Suppressor macrophage treated with lipopolysaccharide for 4 hours (primary cell): ENCODE measurements around the gene PITPNB.

Experiments
- DNase-seq: peaks from one replicate; pipeline ENCODE4 v3.0.0-alpha.2; 2020

PITPNB gene

GRCh38 chr22:27918341-27919221 is 475 bp downstream of the PITPNB start:
- peak; percentile 50 for DNase-seq

DNA sequence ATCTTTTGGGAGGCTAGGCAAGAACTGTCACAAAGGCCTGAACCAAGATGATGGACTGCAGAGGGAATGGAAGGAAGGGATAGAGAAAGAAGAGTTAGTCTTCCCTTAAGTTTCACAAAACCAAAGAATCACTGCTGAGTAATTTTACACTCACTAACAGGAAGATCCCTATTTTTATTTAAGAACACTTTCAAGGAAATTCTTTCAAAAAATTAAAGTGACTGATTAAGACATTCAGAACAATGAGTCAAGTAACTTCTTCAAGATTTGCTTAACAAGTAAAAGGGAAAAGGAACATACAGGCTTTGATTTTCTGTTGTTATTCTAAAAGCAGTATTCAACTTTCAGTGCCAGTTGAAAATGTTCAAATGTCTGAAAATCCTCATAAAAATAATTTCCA is 3.1 kb downstream of the PITPNB start:
- peak; percentile 42 for DNase-seq

- no peak for DNase-seq
Measured at GRCh38 chr22:27913162-27913741, 5.8 kb downstream of the PITPNB start.

DNA sequence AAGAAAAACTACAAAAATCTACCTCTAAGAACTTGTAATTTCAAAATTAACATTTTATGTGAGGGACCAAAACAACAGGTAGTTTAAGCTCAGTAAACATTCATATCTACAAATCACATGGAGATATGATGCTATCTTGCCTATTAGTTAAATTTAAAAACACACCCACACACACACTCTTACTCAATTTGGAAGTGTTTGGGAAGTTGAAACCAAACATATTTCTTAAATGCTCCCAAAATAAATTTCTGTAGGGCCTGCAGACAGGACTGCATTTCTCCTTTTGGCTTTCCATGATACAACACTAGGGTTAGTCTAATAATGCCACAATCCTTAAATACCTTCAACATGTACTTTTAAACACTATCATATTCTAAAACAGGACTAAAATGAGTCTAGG is 7.0 kb downstream of the PITPNB start:
- DNase-seq: peak; percentile 66

DNA sequence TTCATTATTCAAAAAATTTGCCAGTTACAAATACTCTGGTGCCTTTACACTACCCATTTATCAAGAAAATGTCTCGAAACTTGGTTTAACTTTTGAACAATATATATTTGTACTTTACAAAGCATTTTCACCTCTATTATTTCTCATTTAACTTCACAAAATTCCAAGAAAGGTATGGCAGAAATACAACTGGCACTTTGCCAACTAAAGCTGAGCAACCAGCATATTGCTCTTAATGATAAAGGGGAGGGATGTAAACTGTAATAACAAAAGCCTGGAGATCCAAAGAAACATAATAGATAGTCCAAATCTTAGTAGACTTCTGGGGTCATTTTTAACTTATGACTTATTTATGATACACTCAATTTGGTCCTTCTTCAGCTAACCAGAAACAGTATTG is 7.7 kb downstream of the PITPNB start:
- DNase-seq: no peak

DNA sequence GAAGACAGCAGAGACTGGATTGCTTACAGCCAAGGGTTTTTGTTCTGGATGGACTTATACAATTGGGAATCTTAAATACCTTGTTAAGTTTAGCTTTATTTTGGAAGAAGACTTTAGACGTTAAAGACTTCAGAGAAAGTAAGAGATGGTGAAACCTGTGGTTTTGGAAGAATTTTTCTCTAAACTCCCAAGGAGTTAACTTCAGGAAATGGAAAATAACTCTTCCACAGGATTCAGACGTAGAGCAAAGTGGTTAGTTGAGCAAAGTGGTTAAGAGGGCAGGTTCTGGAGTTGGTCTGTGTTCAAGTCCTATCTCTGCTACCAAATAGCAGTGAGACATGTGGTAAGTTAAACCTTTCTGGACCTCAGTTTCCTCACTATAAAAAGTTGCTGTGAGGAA is 12.8 kb downstream of the PITPNB start:
- DNase-seq: no peak

DNA sequence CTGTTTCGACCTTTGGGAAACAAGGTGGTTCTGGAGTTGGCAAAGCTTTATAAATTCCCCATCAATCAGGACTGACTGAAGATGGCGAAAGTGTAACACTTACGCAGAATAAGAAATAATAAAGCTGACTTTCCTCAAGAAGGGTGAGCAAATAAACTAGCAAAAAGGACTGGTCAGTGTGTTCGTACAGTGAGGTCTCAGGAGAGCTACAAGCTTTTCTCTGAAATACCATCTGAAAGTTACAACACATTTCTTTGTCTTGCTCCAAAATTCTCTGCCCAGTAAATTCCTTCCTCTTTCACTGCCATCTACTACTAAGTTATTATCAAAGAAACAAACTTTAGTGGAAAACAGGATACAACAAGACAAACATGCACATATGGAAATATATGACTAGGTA is 13.4 kb downstream of the PITPNB start:
- DNase-seq: no peak

DNA sequence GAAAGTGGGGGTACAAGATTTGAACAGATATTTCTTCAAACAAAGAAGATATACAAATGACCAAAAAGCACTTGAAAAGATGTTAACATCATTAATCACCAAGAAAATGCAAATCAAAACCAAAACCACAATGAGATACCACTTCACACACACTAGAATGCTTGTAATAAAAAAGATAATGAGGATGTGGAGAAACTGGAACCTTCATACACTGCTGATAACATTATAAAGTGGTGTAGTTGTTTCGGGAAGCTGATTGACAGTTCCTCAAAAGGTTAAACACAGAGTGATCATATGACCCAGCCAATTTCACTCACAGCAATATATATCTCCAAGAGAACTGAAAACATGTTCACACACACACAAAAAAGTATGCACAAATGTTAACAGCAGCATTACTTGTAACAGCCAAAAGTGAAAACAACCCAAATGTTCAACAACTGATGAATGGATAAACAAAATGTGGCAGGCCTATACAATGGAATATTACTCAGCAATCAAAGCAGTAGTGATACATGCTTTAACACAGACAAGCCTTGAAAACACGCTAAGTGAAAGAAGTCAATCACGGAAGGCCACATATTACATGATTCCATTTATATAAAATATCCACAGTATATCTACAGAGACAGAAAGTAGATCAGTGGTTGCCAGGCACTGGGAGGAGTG is 15.1 kb downstream of the PITPNB start:
- DNase-seq: peak; percentile 59

- DNase-seq: no peak
Measured at GRCh38 chr22:27900153-27900552, 18.9 kb downstream of the PITPNB start.

- no peak for DNase-seq
Measured at GRCh38 chr22:27896245-27896644, 22.8 kb downstream of the PITPNB start.

DNA sequence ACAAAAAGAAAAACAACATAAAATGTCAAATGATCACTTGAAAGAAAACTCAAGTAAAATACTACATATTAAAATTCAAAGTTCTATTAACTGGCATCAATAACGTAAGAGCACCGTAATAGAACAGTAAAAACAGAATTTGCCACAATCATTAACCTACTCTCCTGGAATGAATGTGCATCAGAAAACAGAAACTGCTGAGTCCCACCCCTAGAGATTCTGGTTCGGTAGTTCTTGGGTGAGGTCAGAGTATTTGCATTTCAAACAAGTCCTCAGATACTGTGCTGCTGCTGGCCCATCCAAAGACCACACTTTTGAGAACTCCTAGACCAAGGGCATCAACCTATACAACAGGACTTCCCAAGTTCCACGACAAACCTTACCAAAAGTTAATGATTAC is 23.5 kb downstream of the PITPNB start:
- no peak for DNase-seq

GRCh38 chr22:27892811-27893210 is 26.2 kb downstream of the PITPNB start:
- no peak for DNase-seq

DNA sequence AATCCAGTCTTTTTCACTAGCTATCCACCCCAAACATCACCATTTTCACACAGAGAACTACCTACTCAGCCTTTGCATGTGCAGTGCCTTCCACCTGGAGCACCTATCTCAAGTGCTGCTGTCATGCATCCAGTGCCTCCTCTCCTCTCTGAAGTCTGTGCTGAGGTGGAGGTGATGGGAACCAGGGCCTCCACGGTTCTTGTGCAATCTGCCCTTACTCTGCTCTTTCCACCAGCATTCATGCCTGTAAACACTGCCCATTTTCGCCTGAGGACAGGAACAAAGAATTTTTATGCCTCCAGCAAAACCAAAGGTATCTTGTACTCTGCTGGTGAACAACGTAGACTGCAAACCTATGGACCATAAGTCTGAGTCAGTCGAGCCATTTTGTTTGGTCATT is 27.0 kb downstream of the PITPNB start:
- no peak for DNase-seq

DNA sequence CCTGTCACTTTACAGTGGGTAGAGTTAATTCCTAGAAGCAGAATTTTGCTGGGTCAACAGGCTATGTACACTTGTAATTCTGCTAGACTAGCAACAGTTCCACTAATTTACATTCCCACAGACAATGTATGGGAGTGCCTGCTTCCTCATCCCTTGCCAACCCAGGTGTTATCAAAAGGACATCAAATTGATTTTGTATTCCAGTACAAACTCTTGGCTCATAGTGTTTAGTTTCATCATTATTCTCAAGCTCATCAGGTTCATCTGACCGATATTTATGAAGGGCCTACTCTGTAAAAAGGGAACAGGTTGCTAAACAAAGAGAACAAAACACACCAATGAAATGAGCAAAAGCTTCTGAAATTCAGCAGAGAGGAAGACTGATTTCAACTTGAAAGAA is 30.7 kb downstream of the PITPNB start:
- DNase-seq: no peak

DNA sequence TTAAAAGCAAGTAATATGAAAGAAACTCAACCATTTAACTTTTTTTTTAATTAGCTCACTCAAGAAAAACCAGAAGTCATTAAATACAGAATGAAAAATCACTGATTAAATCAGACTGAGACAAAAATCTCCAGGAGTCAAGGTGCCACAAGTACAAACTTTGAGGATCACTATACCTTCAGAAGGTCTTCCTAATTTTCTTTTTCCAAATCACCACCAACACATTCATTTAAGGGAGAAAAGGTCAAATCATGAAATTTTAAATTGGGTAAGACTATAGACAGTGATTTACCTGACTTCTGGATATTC is 32.3 kb downstream of the PITPNB start:
- no peak for DNase-seq

- DNase-seq: peak; percentile 55
Measured at GRCh38 chr22:27885977-27886842, 32.8 kb downstream of the PITPNB start.

DNA sequence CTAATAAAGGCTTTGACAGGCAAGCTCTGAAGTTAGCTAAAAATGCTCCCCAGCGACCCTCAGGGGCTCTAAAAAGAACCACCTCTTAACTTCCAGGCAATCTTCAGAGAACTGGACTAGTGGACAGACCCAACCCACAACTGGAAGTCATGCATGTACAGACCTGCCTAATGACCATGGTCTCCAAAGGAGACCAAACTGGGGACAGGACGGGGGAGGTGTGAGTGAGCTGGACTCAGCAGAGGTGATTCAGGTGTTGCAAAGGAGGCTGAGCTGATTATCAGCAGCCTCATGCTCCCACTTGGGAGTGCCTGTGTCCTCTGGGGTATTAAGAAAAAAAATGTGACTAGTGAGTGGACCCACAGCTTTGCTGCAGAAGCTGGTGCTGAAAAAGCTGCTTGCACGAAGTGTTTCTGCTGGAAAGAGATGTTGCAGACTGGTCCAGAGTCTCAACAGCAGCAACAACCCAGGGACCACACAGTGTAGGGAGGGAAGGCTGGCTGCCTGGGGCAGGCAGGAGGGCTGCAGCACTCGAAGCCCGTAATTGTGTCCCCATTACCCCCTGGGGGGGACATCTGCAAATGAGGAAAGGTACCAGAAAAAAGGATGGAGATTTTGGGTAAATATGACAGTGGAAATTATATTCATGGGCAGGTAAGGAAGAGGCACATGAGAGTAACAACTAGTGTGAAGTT is 35.3 kb downstream of the PITPNB start:
- DNase-seq: no peak

DNA sequence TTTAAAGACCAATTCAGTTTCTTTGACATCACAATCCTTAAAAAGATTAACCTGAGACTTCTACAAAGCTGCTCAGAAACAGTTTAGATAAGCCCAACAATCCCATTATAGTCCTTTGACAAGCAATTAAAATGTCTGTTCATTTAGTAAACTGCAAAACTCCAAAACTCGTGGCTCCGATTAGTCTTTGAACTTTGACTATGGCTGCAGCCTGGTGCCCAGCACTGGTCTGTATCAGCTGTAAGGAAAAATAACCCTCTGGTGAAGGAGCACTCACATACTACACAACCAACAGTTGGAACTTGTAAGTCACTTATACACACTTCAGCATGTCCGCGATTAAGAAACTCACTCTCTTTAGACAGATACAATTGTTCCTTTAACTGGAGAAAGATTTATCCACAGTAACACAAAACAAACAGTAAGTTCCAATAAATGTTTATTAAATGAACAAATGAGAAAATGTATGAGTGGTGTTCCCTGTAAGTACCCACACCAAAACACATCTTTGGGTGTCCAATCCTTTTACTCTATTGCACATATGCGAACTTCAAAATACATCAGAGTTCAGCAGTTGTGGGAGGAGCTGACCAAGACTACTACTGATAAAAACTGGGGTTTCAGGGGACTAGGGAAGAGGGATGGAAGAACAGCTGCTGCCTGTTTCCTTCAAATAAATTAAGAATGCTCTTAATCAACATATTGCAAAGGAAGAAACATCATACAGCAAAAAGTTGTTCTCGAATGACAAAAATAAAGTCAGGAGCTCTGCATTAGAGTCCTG is 36.4 kb downstream of the PITPNB start:
- DNase-seq: no peak

DNA sequence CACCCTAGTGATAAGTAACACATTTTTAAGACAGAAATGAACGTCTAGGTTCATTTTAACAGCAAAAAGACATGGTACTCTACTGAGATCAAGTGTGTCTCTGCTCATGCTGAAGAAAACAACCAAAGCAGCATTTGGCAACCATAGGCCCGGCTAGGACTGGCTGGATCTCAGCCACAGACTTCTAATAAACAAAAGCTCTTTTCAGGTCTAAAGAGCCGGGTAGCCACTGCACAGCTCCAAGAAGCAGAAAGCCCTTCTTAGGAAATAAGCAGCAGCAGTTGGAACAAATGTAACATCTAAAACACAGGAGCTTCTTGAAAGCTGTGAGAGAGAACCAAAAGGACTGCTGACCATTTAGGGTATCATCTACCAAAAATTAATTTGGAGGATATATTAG is 37.6 kb downstream of the PITPNB start:
- no peak for DNase-seq

- peak; percentile 73 for DNase-seq
Measured at GRCh38 chr22:27880778-27881394, 38.2 kb downstream of the PITPNB start.

DNA sequence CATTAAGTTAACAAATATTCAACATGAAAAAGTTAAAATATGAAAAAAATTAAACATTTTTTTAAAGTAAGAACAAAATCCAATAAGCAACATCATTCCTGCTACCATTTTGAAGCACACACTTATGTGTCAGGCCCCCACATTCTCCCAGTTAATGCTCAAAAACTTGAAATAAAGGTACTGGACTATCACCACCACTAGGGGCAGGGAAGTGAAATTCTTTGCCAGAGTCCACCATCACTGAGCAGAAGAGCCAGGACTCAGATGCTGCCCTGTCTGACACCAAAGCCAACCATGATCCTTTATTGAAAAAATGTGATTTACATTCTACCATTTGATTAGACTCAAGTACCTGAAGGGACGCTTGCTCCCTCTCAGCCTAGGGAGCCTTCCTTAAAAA is 39.1 kb downstream of the PITPNB start:
- peak; percentile 36 for DNase-seq
